Measurements from ENCODE around the gene PRMT9. TPM values are rescaled to one million over a fixed set of nuclear protein-coding genes. Genes with fewer than 3 reads are reported as not detected.

Gene PRMT9
- total RNA-seq, 1 donor from 2014 or later, result 12.0 TPM

Other genes with a start within 250 kb of the PRMT9 start
- 41.8 TPM for gene EDNRA, start 203.1 kb downstream of the PRMT9 start, total RNA-seq
- gene TMEM184C, start 66.8 kb downstream of the PRMT9 start, total RNA-seq, result 14.6 TPM
- 88.7 TPM for gene ARHGAP10, start 47.9 kb upstream of the PRMT9 start, total RNA-seq